Erythroblast (primary cell): ENCODE measurements around the gene CRYBG1.

Source experiments
- GATA1 ChIP-seq: IDR thresholded peaks from 2 replicates; pipeline ENCODE4 v1.6.1; 2011; ENCODE audit warnings: low read depth, mild to moderate bottlenecking, control low read depth, low read length, moderate library complexity
- POLR2A ChIP-seq: IDR thresholded peaks from 2 replicates; pipeline ENCODE4 v1.6.1; 2011; ENCODE audit warnings: mild to moderate bottlenecking, low read length

DNA sequence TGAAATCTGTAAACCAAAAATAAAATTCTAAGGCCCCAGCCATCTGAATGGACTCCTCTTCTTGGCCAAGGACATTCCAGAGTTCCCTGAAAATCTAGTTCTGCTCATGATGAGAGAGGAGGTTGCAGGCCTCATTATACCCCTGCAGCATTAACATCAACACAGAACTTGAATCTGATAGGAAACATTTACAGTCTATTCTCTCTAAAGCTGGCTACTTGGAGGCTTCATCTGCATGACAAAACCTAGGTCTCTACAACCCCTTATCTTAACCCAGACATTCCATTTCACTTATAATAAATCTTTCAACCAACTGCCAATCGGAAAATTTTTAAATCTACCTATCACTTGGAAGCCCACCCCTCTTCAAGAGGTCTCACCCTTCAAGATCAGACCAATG lies 253.1 kb downstream of the CRYBG1 start:
- TF ChIP-seq POLR2A (no peak), GATA1 (no peak)
